ENCODE data around the gene PGAM5. TPM values are rescaled to one million over a fixed set of nuclear protein-coding genes. Genes with fewer than 3 reads are reported as not detected.
"Not testable (repeated sequence)": the region's sequence is repeated elsewhere in the genome, so short reads cannot be mapped to it uniquely, and the experiment has no call there.

Gene PGAM5
- polyA plus RNA-seq, 1 of the 3 experiments (the other 2 are of a cell fraction) = 22.5 TPM

GRCh38 chr12:132747395-132747794 is 36.8 kb downstream of the PGAM5 start:
- H3K79me2 ChIP-seq (ENCODE audit: insufficient read depth) = peaks cover 95% of the 10 kb centered on the region
- no peak overlapping the region for H3K4me2 ChIP-seq
- 90% methylated on average over 11 of the region's 11 CpGs for WGBS (ENCODE audit: low lambda C conversion rate)
- no peak for DNase-seq
- TF ChIP-seq USF2 (IDR thresholded peaks at IDR 0.05; ENCODE audit: borderline replicate concordance, low read depth, low read length) (no peak), SIN3A (IDR thresholded peaks at IDR 0.05; ENCODE audit: borderline replicate concordance, low read depth, low read length) (no peak)
- H3K4me1 ChIP-seq (ENCODE audit: control insufficient read depth in 1 of 2, insufficient read depth in 2 of 2, low read depth in 1 of 2, low read length in 1 of 2) = no peaks in the 10 kb centered on the region
- no peaks in the 10 kb centered on the region for H3K9me2 ChIP-seq
- no peaks in the 10 kb centered on the region for H3K9me3 ChIP-seq
- peaks cover 59% of the 10 kb centered on the region; the same call in 1 of the 2 replicates for H4K20me1 ChIP-seq (ENCODE audit: insufficient read depth)
- H2AFZ ChIP-seq (ENCODE audit: low read depth) = no peak overlapping the region
- ChIA-PET CTCF (interaction anchor here (1.2 kb wide), 1 partner anchor 12 kb away, joined by 3 read pairs; no protein-coding TSS in a partner anchor), POLR2A (no interaction called here)
- no peak overlapping the region for H3K4me3 ChIP-seq (ENCODE audit: low read depth in 2 of 2, low read length in 1 of 2)
- peaks cover 52 to 69% of the 10 kb centered on the region in 2 experiments for H3K36me3 ChIP-seq (replicated peaks in 1 of 2; ENCODE audit: control insufficient read depth in 1 of 2, insufficient read depth in 2 of 2, low read length in 1 of 2)
- H3K9ac ChIP-seq = no peak overlapping the region
- H3K27ac ChIP-seq (ENCODE audit: low read depth in 2 of 2, low read length in 1 of 2) = no peak overlapping the region
- peaks cover 8% of the 10 kb centered on the region for H3F3A ChIP-seq (replicated peaks; ENCODE audit: insufficient read depth)
- H3K27me3 ChIP-seq (ENCODE audit: insufficient read depth) = no peaks in the 10 kb centered on the region

GRCh38 chr12:132747896-132748295 is 37.3 kb downstream of the PGAM5 start:
- CTCF ChIA-PET = interaction anchor here (1.2 kb wide), 1 partner anchor 12 kb away, joined by 3 read pairs; no protein-coding TSS in a partner anchor
- H4K20me1 ChIP-seq (ENCODE audit: insufficient read depth) = peaks cover 59% of the 10 kb centered on the region; the same call in 1 of the 2 replicates

DNA sequence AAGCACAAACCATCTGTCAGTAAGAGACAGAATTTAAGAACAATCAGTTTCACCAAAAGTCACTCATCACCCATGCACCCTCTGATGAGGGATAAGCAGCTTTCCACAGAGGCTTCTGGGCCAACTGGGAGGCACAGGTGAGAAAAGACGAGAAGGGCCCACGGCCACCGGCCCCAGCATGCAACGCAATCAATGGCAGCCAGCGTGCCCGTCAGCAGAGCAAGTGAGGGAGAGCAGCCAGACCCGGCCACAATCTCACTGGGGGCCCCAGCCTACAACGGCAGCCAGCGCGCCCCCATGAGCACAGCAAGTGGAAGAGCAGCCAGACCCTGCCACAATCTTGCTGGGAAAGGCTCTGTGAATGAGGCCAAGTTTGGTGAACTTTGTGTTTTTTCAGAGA is 37.7 kb downstream of the PGAM5 start:
- H4K20me1 ChIP-seq (ENCODE audit: insufficient read depth) = peaks cover 60% of the 10 kb centered on the region; the same call in 1 of the 2 replicates
- peaks cover 4% of the 10 kb centered on the region for H3F3A ChIP-seq (replicated peaks; ENCODE audit: insufficient read depth)
- H3K27me3 ChIP-seq (ENCODE audit: insufficient read depth) = no peaks in the 10 kb centered on the region
- H3K4me3 ChIP-seq (ENCODE audit: low read depth in 2 of 2, low read length in 1 of 2) = no peak overlapping the region
- H3K79me2 ChIP-seq (ENCODE audit: insufficient read depth) = peaks cover 95% of the 10 kb centered on the region
- no peak for TF ChIP-seq NRF1 (IDR thresholded peaks at IDR 0.05; ENCODE audit: low read depth, low read length)
- TF ChIP-seq, protein P1, sequence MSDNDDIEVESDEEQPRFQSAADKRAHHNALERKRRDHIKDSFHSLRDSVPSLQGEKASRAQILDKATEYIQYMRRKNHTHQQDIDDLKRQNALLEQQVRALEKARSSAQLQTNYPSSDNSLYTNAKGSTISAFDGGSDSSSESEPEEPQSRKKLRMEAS (IDR thresholded peaks at IDR 0.05; ENCODE audit: low read depth) = no peak
- no peak for TF ChIP-seq EP300 (IDR thresholded peaks at IDR 0.05; ENCODE audit: borderline replicate concordance in 1 of 2, low read depth in 1 of 2, low read length in 1 of 2)
- no peak for TF ChIP-seq RFX5 (IDR thresholded peaks at IDR 0.05; ENCODE audit: low read length)
- TF ChIP-seq RCOR1 (IDR thresholded peaks at IDR 0.05; ENCODE audit: low read length) = no peak
- no peak for TF ChIP-seq RAD21 (IDR thresholded peaks at IDR 0.05; ENCODE audit: low read length)
- no peak for TF ChIP-seq TCF12 (IDR thresholded peaks at IDR 0.05)
- TF ChIP-seq GATA2 (CRISPR knock-in tag; IDR thresholded peaks at IDR 0.05) = no peak
- TF ChIP-seq, protein P2, sequence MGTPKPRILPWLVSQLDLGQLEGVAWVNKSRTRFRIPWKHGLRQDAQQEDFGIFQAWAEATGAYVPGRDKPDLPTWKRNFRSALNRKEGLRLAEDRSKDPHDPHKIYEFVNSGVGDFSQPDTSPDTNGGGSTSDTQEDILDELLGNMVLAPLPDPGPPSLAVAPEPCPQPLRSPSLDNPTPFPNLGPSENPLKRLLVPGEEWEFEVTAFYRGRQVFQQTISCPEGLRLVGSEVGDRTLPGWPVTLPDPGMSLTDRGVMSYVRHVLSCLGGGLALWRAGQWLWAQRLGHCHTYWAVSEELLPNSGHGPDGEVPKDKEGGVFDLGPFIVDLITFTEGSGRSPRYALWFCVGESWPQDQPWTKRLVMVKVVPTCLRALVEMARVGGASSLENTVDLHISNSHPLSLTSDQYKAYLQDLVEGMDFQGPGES (IDR thresholded peaks at IDR 0.05; ENCODE audit: low read depth, low read length) = no peak
- H3K9ac ChIP-seq = no peak overlapping the region
- no peak overlapping the region for H2AFZ ChIP-seq (ENCODE audit: low read depth)
- H3K4me1 ChIP-seq (ENCODE audit: control insufficient read depth in 1 of 2, insufficient read depth in 2 of 2, low read depth in 1 of 2, low read length in 1 of 2) = no peaks in the 10 kb centered on the region
- H3K9me3 ChIP-seq = no peaks in the 10 kb centered on the region
- CTCF ChIA-PET = no interaction called here
- 91% methylated on average over 7 of the region's 10 CpGs for WGBS (ENCODE audit: low lambda C conversion rate)
- no peaks in the 10 kb centered on the region for H3K9me2 ChIP-seq
- POLR2A ChIA-PET = no interaction called here
- peaks cover 55 to 60% of the 10 kb centered on the region in 2 experiments for H3K36me3 ChIP-seq (replicated peaks in 1 of 2; ENCODE audit: control insufficient read depth in 1 of 2, insufficient read depth in 2 of 2, low read length in 1 of 2)
- H3K4me2 ChIP-seq = no peak overlapping the region
- H3K27ac ChIP-seq (ENCODE audit: low read depth in 2 of 2, low read length in 1 of 2) = no peak overlapping the region
- no peak for DNase-seq

More at GRCh38 chr12:132747896-132748295, 37.3 kb downstream of the PGAM5 start:
- H3K9me2 ChIP-seq = no peaks in the 10 kb centered on the region
- no peak overlapping the region for H2AFZ ChIP-seq (ENCODE audit: low read depth)
- 93% methylated on average over 21 of the region's 22 CpGs for WGBS (ENCODE audit: low lambda C conversion rate)
- POLR2A ChIA-PET = no interaction called here
- H3K27ac ChIP-seq (ENCODE audit: low read depth in 2 of 2, low read length in 1 of 2) = no peak overlapping the region
- H3F3A ChIP-seq (replicated peaks; ENCODE audit: insufficient read depth) = peaks cover 8% of the 10 kb centered on the region
- H3K27me3 ChIP-seq (ENCODE audit: insufficient read depth) = no peaks in the 10 kb centered on the region
- TF ChIP-seq TEAD4 (IDR thresholded peaks at IDR 0.05; ENCODE audit: borderline replicate concordance, insufficient read depth) = no peak
- no peak for TF ChIP-seq PBX3 (IDR thresholded peaks at IDR 0.05)
- H3K4me2 ChIP-seq = no peak overlapping the region
- no peak for DNase-seq
- peaks cover 55 to 64% of the 10 kb centered on the region in 2 experiments for H3K36me3 ChIP-seq (replicated peaks in 1 of 2; ENCODE audit: control insufficient read depth in 1 of 2, insufficient read depth in 2 of 2, low read length in 1 of 2)
- no peak overlapping the region for H3K4me3 ChIP-seq (ENCODE audit: low read depth in 2 of 2, low read length in 1 of 2)
- peaks cover 95% of the 10 kb centered on the region for H3K79me2 ChIP-seq (ENCODE audit: insufficient read depth)
- no peaks in the 10 kb centered on the region for H3K4me1 ChIP-seq (ENCODE audit: control insufficient read depth in 1 of 2, insufficient read depth in 2 of 2, low read depth in 1 of 2, low read length in 1 of 2)
- no peaks in the 10 kb centered on the region for H3K9me3 ChIP-seq
- no peak overlapping the region for H3K9ac ChIP-seq

- DNase-seq; H2AFZ ChIP-seq (ENCODE audit: low read depth); H3K4me2 ChIP-seq; H3K4me1 ChIP-seq (ENCODE audit: control insufficient read depth in 1 of 2, insufficient read depth in 2 of 2, low read depth in 1 of 2, low read length in 1 of 2); H3K4me3 ChIP-seq (ENCODE audit: low read depth in 2 of 2, low read length in 1 of 2); H3K9ac ChIP-seq; H3K9me2 ChIP-seq; H3K9me3 ChIP-seq; H3F3A ChIP-seq (replicated peaks; ENCODE audit: insufficient read depth); H3K27ac ChIP-seq (ENCODE audit: low read depth in 2 of 2, low read length in 1 of 2); POLR2A ChIA-PET; H3K27me3 ChIP-seq (ENCODE audit: insufficient read depth): not testable (repeated sequence)
- peaks cover 98% of the 10 kb centered on the region for H3K79me2 ChIP-seq (ENCODE audit: insufficient read depth)
- H3K36me3 ChIP-seq (replicated peaks in 1 of 2; ENCODE audit: control insufficient read depth in 1 of 2, insufficient read depth in 2 of 2, low read length in 1 of 2) = peaks cover 27 to 61% of the 10 kb centered on the region in 2 experiments
- CTCF ChIA-PET = interaction anchor here (4.2 kb wide), 1 partner anchor 14 kb away, joined by 24 read pairs; no protein-coding TSS in a partner anchor
- H4K20me1 ChIP-seq (ENCODE audit: insufficient read depth) = peaks cover 93% of the 10 kb centered on the region
- WGBS (ENCODE audit: low lambda C conversion rate) = 96% methylated on average over 7 of the region's 7 CpGs
Observed at GRCh38 chr12:132753670-132754069, 43.0 kb downstream of the PGAM5 start.
